Keratinocyte (primary cell): ENCODE measurements around the gene TRMT5. TPM values are rescaled to one million over a fixed set of nuclear protein-coding genes. Genes with fewer than 3 reads are reported as not detected.

ENCODE experiments used
- DNase-seq: peaks from one replicate; pipeline ENCODE4 v3.0.0-alpha.2; 2011; ENCODE audit warnings: low read depth, missing footprints, low spot score
- FAIRE-seq: peaks from 2 replicates; lab custom pipeline; 2011; peaks lifted over from hg19 to GRCh38; lab: Jason Lieb, UNC
- H2AFZ ChIP-seq: 2 replicates; pipeline ENCODE4 v1.6.0; 2012; ENCODE audit warnings: low read length, control low read depth, inconsistent platforms; ENCODE audit not compliant: control insufficient read depth
- H3K27ac ChIP-seq: 2 replicates; pipeline ENCODE4 v1.5.1; 2011; ENCODE audit warnings: low read length; ENCODE audit not compliant: control insufficient read depth, insufficient read depth
- H3K27me3 ChIP-seq: 3 replicates; pipeline ENCODE4 v1.6.0; 2011; ENCODE audit warnings: low read length; ENCODE audit not compliant: control insufficient read depth, insufficient read depth; ENCODE audit errors: extremely low read depth
- H3K36me3 ChIP-seq, 2 experiments: 2 replicates in 1 of 2; 3 replicates in 1 of 2; pipeline ENCODE4 v1.5.1; 2011; ENCODE audit warnings: low read length in 2 of 2, mild to moderate bottlenecking in 1 of 2; ENCODE audit not compliant: control insufficient read depth in 2 of 2, insufficient read depth in 2 of 2; ENCODE audit errors: extremely low read depth in 1 of 2
- H3K4me1 ChIP-seq: 3 replicates; pipeline ENCODE4 v1.5.1; 2011; ENCODE audit warnings: low read length; ENCODE audit not compliant: control insufficient read depth, insufficient read depth; ENCODE audit errors: extremely low read depth
- H3K4me2 ChIP-seq: 3 replicates; pipeline ENCODE4 v1.6.0; 2011; ENCODE audit warnings: low read depth, low read length; ENCODE audit not compliant: control insufficient read depth, insufficient read depth; ENCODE audit errors: extremely low read depth
- H3K4me3 ChIP-seq, 3 experiments: fragments of 200-600 bp in 1 of 3; sonication (generic) in 1 of 3; 2 replicates in 2 of 3; 3 replicates in 1 of 3; pipeline ENCODE4 v1.5.1; 2011 to 2016; ENCODE audit warnings: low read length in 3 of 3, mild to moderate bottlenecking in 3 of 3, control low read depth in 2 of 3, inconsistent platforms in 1 of 3, low read depth in 1 of 3, mixed read lengths in 1 of 3, mixed run types in 1 of 3, moderate library complexity in 1 of 3; ENCODE audit not compliant: control insufficient read depth in 2 of 3, insufficient read depth in 2 of 3; ENCODE audit errors: extremely low read depth in 1 of 3
- H3K79me2 ChIP-seq: 2 replicates; pipeline ENCODE4 v1.6.0; 2012; ENCODE audit warnings: low read length; ENCODE audit not compliant: control insufficient read depth, insufficient read depth
- H3K9ac ChIP-seq: 3 replicates; pipeline ENCODE4 v1.6.0; 2011; ENCODE audit warnings: low read length; ENCODE audit not compliant: control insufficient read depth, insufficient read depth; ENCODE audit errors: extremely low read depth
- H3K9me1 ChIP-seq: 3 replicates; pipeline ENCODE4 v1.6.0; 2011; ENCODE audit warnings: low read length; ENCODE audit not compliant: control insufficient read depth, insufficient read depth; ENCODE audit errors: extremely low read depth
- H3K9me3 ChIP-seq: 2 replicates; pipeline ENCODE4 v1.5.1; 2012; ENCODE audit warnings: low read depth, low read length; ENCODE audit not compliant: control insufficient read depth
- H4K20me1 ChIP-seq: 3 replicates; pipeline ENCODE4 v1.6.0; 2011; ENCODE audit warnings: low read length; ENCODE audit not compliant: control insufficient read depth, insufficient read depth; ENCODE audit errors: extremely low read depth
- EZH2 ChIP-seq: IDR thresholded peaks from one replicate; pipeline ENCODE4 v1.6.1; 2012; ENCODE audit warnings: inconsistent platforms, mild to moderate bottlenecking, low read length, moderate library complexity
- dilution Hi-C: fragments of 300-500 bp; cut with MboI; formaldehyde crosslinking; loops from one replicate; pipeline ENCODE4 v1.7.0; 2020; ENCODE audit warnings: low sequenced_read_pairs; ENCODE audit not compliant: extremely low pct_ligation_motif_present
- polyA plus RNA-seq, 5 experiments: library from polyadenylated mRNA; depleted of rRNA in 3 of 5; stranded (reverse) in 3 of 5; stranded (forward) in 1 of 5; unstranded in 1 of 5; fragments of >200 nt; gene quantifications; 1 replicate in 1 of 5; 2 replicates in 3 of 5; 3 replicates in 1 of 5; pipeline versions ENCODE4 v1.2.1 to v1.2.3, GENCODE V29; 2011 to 2012; ENCODE audit warnings: missing spikeins in 2 of 5, low read depth in 1 of 5, low replicate concordance in 1 of 5
- TF ChIP-seq, protein P1 (sequence below), 3 experiments: IDR thresholded peaks in 1 of 3; conservative IDR thresholded peaks in 1 of 3; optimal IDR thresholded peaks in 1 of 3; 2 replicates in 2 of 3; 3 replicates in 1 of 3; pipeline versions ENCODE3 to v1.5.1; 2011; ENCODE audit warnings: low read length in 3 of 3, mild to moderate bottlenecking in 3 of 3, moderate library complexity in 2 of 3, control low read depth in 1 of 3, inconsistent platforms in 1 of 3; ENCODE audit not compliant: insufficient read depth in 2 of 3; ENCODE audit errors: extremely low read depth in 1 of 3

The TRMT5 gene
- polyA plus RNA-seq, 1 donor (not counting 4 experiments of a cell fraction or from before 2014, with no cell fraction given), result 13.8 TPM

- Histone ChIP-seq H3K9ac (no peak overlapping the region), H2AFZ (no peak overlapping the region), H4K20me1 (no peaks in the 10 kb centered on the region), H3K9me3 (no peaks in the 10 kb centered on the region), H3K79me2 (no peaks in the 10 kb centered on the region), H3K27ac (no peak overlapping the region), H3K4me3 (no peak overlapping the region), H3K4me2 (no peak overlapping the region), H3K4me1 (no peaks in the 10 kb centered on the region), H3K36me3 (no peaks in the 10 kb centered on the region), H3K27me3 (no peaks in the 10 kb centered on the region), H3K9me1 (no peaks in the 10 kb centered on the region)
- DNase-seq, result no peak
- no peak for TF ChIP-seq EZH2
- TF ChIP-seq, protein P1, sequence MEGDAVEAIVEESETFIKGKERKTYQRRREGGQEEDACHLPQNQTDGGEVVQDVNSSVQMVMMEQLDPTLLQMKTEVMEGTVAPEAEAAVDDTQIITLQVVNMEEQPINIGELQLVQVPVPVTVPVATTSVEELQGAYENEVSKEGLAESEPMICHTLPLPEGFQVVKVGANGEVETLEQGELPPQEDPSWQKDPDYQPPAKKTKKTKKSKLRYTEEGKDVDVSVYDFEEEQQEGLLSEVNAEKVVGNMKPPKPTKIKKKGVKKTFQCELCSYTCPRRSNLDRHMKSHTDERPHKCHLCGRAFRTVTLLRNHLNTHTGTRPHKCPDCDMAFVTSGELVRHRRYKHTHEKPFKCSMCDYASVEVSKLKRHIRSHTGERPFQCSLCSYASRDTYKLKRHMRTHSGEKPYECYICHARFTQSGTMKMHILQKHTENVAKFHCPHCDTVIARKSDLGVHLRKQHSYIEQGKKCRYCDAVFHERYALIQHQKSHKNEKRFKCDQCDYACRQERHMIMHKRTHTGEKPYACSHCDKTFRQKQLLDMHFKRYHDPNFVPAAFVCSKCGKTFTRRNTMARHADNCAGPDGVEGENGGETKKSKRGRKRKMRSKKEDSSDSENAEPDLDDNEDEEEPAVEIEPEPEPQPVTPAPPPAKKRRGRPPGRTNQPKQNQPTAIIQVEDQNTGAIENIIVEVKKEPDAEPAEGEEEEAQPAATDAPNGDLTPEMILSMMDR (optimal IDR thresholded peaks at IDR 0.05 in 1 of 3, IDR thresholded peaks at IDR 0.05 in 1 of 3, conservative IDR thresholded peaks at IDR 0.05 in 1 of 3; ENCODE audit: extremely low read depth in 1 of 3, insufficient read depth in 2 of 3, low read length in 3 of 3), result no peak
- dilution Hi-C loops, result no loop called here
- no peak for FAIRE-seq
These were observed 22.7 kb upstream of the TRMT5 start for GRCh38 chr14:61003571-61003970.

GRCh38 chr14:60999536-60999935 lies 18.7 kb upstream of the TRMT5 start:
- H3K27me3 ChIP-seq, result no peaks in the 10 kb centered on the region
- no peak overlapping the region for H3K4me3 ChIP-seq
- dilution Hi-C loops, result no loop called here
- no peaks in the 10 kb centered on the region for H4K20me1 ChIP-seq
- no peak for DNase-seq
- H2AFZ ChIP-seq, result no peak overlapping the region
- no peaks in the 10 kb centered on the region for H3K9me3 ChIP-seq
- no peak overlapping the region for H3K4me2 ChIP-seq
- H3K79me2 ChIP-seq, result no peaks in the 10 kb centered on the region
- no peaks in the 10 kb centered on the region for H3K36me3 ChIP-seq
- H3K4me1 ChIP-seq, result no peaks in the 10 kb centered on the region
- no peak for FAIRE-seq
- H3K9me1 ChIP-seq, result no peaks in the 10 kb centered on the region
- TF ChIP-seq, protein P1 (optimal IDR thresholded peaks at IDR 0.05 in 1 of 3, IDR thresholded peaks at IDR 0.05 in 1 of 3, conservative IDR thresholded peaks at IDR 0.05 in 1 of 3; ENCODE audit: extremely low read depth in 1 of 3, insufficient read depth in 2 of 3, low read length in 3 of 3), result no peak
- no peak for TF ChIP-seq EZH2
- H3K9ac ChIP-seq, result no peak overlapping the region
- H3K27ac ChIP-seq, result no peak overlapping the region
